HTR-8/SVneo (cell line): ENCODE data around the gene TFDP3.

Experiments
- DNase-seq: peaks from one replicate; pipeline ENCODE4 v3.0.0; 2011; ENCODE audit warnings: low spot score, mixed read lengths; ENCODE audit not compliant: insufficient read length
- FAIRE-seq: peaks from 2 replicates; lab custom pipeline; 2011; peaks lifted over from hg19 to GRCh38; lab: Jason Lieb, UNC

Gene TFDP3, protein sequence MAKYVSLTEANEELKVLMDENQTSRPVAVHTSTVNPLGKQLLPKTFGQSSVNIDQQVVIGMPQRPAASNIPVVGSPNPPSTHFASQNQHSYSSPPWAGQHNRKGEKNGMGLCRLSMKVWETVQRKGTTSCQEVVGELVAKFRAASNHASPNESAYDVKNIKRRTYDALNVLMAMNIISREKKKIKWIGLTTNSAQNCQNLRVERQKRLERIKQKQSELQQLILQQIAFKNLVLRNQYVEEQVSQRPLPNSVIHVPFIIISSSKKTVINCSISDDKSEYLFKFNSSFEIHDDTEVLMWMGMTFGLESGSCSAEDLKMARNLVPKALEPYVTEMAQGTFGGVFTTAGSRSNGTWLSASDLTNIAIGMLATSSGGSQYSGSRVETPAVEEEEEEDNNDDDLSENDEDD

DNA sequence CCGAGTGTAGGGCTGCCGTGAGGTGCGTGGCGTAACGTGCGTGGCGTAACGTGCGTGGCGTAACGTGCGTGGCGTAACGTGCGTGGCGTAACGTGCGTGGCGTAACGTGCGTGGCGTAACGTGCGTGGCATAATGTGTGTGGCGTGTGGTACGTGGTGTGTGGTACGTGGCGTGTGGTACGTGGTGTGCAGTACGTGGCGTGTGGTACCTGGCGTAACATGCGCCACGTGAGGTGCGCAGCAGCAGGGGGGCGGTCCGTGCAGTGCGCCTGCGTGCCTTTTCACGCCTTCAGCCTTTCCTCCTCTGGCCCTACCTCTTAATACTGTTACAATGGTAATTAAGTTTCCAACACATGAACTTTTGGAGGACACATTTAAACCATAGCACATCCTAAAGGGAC lies at the start of gene TFDP3:
TSS of gene TFDP3 (minus strand) at position 26 of the 400 bp plus-strand sequence. CDS start 95 bp downstream, outside the sequence.
- DNase-seq (no peak), FAIRE-seq (no peak)

DNA sequence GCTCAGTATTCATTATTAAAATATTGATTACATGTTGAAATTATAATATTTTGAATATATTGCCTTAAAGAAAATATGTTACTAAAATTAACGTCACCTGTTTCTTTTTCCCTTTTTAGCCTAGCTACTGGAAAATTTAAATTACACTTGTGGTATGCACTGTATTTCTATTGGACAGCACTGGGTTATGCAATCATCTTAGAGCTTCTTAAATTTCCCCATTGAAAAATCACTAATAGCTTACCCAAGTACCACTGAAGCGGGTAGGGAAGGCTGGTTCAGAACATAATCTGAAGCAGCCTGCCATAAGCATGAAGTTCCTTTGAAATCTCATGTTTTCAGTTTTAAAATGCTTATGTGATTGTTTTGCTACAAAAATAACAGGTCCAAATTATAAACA lies 49.5 kb upstream of the TFDP3 start:
- FAIRE-seq: no peak
- no peak for DNase-seq

DNA sequence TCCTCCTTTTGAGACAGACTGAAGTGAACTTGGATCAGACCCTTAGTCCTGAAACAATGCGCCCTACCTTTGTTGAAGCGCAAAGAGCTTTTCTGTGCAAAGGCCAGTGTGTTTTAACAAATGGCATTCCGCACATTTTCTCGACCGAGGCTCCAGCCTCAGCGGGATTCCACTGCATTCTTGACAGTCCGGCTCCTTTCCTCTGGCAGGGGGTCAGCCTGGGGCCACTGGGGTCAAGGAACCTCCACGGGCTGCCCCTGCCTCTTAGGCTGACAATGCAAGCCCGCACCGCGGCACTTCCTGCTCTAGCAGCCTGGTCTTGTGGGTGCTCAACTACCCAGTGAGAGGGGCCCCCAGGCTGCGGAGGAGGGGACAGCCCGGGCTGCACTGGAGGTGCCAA lies 47.2 kb upstream of the TFDP3 start:
- FAIRE-seq: no peak

DNA sequence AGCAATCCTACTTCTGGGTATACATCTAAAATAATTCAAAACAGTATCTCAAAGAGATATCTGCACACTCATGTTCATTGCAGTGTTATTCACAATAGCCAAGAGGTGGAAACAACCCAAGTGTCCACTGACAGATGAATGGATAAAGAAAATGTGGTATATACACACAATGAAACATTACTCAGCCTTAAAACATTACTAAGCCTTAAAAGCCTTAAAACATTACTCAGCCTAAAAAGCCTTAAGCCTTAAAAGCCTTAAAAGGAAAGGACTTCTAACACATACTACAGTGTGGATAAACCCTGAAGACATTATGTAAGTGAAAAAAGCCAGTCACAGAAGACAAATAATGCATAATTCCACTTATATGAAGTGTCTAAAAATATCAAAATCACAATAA lies 40.3 kb upstream of the TFDP3 start:
- FAIRE-seq (no peak), DNase-seq (no peak)

More for the DNA sequence above, 47.2 kb upstream of the TFDP3 start:
- DNase-seq: no peak

DNA sequence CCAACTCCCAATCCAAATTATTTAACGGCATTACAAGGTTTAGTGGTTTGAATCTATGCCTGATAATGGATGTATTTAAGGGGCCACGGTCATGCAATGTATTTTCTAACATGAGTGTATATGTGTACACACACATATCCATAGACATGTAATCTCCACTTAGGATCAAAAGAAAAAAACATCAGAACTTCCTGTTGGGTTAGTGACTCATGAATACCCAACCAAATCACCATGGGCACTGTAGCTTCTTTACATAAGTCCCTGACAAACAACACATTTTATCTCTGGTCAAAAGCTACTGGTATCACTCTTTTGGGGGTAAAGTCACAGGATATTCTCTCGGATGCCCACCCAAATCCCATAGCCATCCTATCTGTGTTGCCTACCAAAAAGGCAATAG lies 36.5 kb upstream of the TFDP3 start:
- DNase-seq (no peak), FAIRE-seq (no peak)

DNA sequence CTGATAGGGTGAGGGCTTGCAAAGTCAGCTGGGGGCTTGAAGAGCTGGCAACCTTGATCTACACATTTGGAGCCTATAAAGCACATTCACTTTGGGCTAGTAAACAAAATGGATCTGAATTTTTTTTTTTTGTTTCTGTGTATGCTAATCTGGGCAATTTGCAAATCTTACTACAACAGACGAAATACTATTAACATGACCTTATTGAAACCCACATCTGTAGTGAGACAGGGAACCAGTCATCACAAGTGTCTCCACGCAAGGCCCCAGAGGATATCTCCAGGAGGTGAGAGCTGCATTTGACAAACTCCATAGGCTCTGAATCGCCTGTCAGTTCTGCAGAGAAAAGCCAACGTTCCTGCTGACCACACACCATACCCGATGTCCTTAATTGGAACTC lies 33.0 kb upstream of the TFDP3 start:
- DNase-seq: no peak
- FAIRE-seq: no peak

DNA sequence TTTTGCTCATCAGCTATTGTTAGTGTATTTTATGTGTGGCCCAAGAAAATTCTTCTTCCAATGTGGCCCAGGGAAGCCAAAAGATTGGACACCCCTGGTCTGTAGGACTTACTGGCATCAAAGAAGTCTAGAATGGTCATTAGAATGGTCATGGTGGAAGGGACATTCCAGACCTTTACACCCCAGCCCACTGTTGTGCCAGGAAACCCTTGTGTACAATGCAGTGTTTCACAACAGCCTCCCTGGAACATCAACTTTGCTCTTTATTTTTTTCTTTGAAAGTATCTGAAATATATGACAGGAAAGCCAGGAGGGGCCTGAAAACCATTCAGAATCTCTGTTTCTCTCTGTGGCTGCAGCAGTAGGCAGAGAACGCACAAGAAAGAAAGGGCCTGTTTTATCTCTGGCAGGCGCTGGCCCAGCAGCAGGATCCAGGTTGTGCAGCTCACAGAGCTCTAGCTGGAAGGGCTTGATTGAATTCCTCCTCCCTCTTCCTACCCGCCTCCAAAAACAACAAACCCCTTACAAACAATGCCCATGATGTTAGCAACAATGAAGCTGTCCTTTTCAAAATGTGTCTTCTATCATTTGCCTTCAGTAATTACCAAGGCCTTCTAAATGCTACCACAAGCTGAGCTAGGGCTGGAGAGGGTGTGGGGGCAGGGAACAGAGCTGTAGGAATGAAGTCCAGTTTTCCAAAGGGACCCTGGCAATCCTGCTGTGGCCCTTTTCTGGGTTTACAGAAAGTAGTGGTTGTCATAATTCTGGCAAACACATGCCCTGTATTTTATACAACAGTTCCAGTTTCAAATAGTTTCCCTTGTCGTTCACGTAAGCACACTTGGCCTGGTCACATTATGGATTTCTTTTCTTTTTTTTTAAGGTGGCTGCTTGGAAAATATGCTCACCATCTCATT lies 32.3 kb upstream of the TFDP3 start:
- FAIRE-seq (no peak), DNase-seq (no peak)

DNA sequence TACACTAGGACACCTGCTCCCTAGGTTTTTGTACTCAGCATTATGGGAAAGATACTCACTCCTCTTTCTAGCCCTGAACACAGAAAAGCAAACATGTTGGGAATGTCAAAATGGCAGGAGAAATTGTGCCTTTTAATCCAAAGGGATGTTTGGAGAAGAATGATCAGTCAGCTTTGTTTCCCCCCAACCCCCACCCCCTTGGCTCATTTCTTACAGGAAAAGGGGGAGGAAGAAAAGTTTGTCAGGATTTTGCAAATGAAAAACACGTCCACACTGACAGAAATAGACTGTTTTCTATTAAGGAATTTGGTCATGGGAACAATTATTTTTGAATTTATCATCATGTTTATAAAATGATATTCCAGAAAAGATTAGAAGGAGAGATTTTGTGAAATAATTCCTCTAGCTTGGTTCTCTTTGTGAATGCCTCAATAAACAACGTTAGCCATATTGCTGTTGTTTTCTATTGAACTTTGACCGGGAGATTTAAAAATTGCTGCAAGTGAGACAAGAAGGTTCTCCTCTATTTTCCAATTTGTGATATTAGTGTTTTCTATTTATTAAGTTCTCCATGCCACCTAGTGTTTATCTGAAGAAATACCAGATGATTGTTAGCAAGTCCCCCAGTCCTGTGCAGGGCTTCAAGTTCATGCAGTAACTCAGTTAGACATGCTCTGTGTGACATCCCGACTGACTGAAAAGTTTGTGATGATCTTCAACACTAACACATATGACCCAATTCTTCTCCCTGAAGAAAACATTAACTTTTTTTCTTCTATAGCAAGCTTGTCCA lies 31.3 kb upstream of the TFDP3 start:
- no peak for DNase-seq
- FAIRE-seq: no peak

DNA sequence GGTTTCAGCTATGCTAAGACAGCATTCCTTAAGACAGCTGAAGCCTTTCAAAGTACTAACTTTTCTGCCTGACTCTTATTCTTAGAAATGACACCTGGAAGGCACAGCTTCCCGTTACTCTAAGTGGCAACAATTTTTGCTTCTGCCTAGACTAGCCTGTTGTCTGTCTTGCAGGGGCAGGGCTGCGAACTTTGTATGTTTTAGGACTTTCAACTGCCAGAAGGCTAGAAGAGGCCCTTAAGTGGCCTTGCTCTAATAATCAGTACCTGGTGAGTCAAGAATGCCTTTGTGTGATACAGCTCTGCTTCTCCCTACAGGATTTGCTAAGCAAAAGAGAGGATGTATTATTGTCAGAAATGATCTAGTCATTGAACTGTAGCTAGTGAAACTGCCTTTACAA lies 30.0 kb upstream of the TFDP3 start:
- DNase-seq (no peak), FAIRE-seq (no peak)

DNA sequence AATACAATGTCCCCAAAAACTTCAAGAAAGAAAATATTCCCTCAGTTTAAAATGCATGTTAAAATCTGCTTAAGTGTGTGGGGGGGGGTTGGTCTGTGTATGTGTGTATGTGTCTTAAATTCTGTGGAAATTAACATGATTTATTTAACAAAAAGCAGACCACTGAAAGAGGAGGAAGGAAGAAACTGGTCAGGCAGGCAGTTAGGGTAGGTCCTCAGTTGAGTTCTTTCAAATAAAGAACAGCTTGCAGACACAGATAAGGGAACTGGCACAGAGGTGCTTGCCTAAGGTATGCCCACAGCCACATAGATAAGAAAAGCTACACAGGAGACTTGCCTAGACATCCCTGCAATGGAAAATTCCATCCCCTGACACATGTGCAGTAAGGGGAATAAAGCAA lies 28.8 kb upstream of the TFDP3 start:
- FAIRE-seq (no peak), DNase-seq (no peak)

DNA sequence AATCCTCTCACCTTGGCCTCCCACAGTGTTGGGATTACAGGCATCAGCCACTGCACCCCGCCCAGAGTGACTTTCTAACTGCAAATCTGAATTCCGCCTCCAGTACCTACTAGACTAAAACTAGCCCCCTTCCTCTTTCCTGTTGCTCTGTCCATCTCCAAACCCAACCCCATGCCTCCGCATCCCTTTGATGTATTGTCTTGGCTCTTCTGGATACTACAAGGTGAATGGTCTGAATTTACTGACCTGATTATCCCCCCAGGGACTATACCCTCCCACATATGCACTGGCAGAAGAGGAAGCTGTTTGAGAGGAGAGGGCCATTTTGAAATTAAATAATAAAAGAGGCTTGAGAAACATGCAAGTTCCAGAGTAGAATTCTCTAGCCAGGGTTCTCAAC lies 17.7 kb upstream of the TFDP3 start:
- DNase-seq (no peak), FAIRE-seq (no peak)

DNA sequence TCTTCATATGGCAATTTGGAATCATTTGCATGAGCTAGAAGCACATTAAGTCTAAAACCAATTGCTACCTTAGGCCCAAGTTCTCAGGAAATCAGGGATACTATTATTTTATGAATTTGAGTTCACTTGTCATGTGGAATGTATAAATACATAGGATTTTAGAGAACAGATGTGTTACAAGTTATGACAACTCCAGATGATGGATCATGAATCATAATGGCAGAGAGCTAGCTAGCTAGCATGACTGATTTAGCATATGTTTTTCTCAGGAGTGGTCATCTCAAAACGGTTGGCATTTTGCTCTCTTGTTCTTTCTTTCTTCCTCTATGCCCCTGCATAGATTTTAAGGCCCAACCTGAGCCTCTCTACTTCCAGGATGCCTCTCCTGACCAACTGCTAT lies 14.2 kb upstream of the TFDP3 start:
- DNase-seq (no peak), FAIRE-seq (no peak)

DNA sequence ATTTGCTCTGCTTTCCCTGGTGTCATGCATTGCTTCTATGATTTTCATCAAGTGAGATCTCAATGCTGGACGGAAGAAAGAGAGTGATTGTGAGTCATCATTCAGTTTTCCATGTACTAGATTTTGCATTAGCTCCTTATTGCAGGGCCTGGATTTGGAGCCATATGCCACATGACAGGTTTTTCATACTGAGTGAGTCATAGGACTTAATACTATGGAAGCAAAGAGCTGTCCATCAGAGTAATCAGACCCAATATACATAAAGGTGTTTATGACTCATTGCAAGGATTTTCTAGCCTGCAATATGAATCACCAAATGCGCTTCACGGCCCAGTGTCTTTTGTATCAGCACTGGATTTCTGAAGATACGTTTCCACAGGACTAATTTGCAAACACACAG lies 11.2 kb upstream of the TFDP3 start:
- no peak for FAIRE-seq
- no peak for DNase-seq

DNA sequence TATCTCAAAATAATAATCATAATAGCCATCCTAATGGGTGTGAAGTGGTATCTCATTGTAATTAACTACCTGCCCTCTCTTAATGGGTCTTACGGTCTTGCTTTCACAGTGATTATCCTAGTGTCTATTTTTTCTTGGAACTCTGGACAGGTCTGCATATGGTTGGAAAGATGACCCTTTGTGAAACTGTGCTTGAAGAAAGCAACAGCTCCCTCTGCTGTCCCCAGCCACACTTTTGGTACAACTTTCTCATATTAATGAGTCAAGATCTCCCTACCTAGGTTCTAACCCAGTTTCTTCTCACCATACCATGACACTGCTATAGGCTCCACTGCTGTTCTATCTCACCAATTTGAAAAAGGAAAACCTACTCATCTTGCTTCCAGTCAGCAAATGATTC lies 2.4 kb downstream of the TFDP3 start:
- no peak for DNase-seq
- no peak for FAIRE-seq

DNA sequence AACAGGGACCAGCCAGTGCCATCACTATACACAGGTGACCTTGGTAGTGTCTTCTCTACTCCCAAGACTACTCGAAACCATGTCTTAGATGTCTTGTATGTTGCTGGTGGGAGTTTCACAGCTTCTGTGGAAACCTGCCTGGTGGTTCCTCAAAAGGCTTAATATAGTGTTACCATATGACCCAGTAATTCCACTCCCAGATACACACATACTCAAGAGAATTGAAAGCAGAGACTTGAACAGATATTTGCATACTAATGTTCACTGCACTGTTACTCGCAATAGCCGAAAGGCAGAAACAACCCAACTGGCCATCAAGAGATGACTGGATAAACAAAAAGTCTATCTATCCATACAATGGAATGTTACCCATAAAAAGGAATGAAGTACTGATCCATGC lies 3.1 kb downstream of the TFDP3 start:
- DNase-seq (no peak), FAIRE-seq (no peak)

DNA sequence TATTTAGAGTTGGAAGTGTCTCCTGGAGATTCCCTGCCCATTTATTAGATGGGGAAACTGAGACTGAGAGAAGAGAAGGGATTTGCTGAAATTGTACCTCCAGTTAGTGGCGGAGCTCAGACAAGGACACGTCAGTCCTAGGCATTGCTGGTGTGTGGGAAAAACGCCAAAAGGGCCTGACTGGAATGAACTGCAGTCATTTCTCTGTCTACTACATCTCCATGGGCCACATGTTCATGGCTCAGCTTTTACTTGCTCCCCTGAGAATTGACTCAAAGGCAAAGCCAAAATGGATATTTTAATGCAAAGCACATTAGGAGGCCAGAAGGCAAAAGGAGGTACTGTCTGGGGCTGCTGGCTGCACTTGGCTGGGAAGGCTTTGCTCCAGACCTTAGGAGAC lies 3.9 kb downstream of the TFDP3 start:
- FAIRE-seq: no peak

DNA sequence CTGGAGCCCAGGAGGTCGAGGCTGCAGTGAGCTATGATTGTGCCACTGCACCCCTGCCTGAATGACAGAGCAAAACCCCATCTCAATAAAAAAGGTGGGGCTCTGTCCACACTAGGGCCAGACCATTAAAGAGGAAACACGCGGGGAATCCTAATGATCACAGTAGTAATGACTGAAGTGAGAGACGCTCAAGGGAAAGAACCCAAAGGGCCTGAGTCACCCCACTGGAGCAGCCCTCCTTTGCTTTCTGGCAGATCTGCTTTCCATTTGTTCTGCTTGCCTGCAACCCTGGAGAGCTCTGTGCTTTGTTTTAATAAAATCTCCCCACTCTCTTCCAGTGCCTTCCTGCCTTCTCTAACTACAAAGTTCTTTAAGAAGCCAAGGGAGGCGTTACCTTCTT lies 5.0 kb downstream of the TFDP3 start:
- FAIRE-seq (no peak), DNase-seq (no peak)

More for the DNA sequence above, 3.9 kb downstream of the TFDP3 start:
- DNase-seq: no peak

DNA sequence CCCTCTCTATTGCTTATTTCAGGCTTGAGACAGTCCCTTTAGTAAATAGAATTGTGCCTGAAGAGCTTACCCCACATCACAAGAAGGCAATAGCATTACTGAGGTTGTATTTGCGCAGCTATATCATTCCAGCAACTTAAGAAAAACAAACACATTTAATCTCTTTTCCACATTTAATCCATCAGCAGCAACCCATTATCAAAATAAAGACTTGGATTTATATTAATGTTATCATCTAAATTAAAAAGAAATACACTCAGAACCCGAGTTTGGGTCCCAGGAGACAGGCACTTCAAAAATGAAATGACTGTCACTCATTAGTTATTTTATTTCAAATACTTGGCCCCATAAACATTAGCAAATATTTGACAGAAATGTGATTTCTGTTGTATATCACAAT lies 10.4 kb downstream of the TFDP3 start:
- no peak for DNase-seq
- no peak for FAIRE-seq

DNA sequence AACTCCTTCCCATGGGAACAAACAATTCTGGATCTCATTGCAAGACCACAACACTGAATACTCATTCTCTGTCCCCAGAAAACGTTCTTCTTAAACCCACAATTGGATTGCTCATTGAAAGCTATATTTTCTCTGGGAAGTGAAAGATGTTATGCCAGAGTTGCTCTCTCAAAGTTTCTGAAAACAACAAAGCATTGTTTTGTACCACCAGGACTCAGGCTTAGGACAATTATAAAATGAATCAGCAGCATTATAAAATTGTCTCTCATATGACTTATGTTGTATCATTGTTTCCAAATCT lies 26.5 kb downstream of the TFDP3 start:
- FAIRE-seq (no peak), DNase-seq (no peak)

DNA sequence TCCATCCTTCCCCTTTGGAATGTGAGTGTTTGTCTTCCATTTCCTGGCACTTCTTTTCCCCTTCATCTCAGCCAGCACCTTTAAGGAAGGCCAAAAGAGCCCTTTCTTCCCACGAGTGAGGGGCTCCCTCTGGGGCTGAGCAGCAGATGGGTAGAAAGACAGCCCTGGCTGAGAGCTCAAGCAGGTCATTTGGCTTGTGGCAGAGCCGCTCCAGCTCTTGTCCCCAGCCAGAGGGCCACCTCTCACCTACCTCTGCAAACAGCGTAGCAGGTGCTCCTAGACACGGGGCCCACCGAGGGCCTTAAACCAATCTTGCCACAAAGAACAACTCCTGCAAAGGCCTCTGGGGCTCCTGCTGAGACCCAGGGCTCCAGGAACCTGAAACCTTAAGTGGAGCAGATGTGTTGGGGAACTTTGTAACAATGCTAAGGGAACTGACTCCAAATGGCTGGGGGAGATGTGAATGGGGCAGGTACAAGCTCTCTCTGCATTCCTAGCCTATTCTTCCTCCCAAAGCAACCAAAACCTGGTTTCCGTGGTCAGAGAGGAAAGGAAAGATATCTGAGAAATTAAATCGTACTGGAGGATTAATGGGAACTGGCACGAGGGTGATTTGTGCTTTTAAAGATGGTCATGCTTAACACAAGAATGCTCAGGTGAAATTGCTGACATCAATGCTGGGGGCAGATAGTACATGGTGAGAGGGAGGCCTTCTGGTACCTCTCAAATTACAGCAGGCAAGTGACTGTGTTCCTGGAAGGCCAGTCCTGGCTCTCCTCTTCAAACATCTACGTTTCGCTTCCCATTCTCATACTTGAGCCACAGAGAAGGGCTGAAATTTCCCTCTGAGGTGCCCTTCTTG lies 27.0 kb downstream of the TFDP3 start:
- DNase-seq (no peak), FAIRE-seq (no peak)
